CD4-positive, alpha-beta T cell treated with Interleukin-15 for 4 hours (primary cell): ENCODE results near the gene PRL.

Experiments used
- DNase-seq: peaks from one replicate; pipeline ENCODE4 v3.0.0-alpha.2; 2020; ENCODE audit warnings: low spot score

PRL gene

DNA sequence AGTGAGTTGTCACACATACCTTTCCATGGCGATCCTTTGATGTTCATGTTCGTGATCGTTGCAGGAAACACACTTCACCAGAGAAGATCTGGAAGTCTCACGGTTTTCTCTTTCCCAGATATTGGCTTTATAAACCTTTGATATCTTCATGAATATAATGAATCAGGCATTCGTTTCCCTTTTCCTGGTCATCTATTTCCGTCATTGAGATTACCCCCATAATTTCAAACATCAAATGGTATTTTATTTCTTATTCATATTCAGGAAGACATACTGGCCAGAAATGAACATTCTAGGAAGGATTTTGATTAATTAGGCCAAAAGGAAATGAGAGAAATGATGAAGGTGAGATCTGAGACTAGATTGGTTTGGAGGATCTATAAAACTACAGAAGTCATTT lies at the start of gene PRL:
PRL (minus strand) TSS at position 101 of the 400 bp plus-strand sequence; CDS start at position 47, 54 bp downstream.
- DNase-seq = no peak

GRCh38 chr6:22343864-22344263 lies 47.0 kb upstream of the PRL start:
- no peak for DNase-seq

GRCh38 chr6:22334778-22335177 lies 37.9 kb upstream of the PRL start:
- DNase-seq = no peak

DNA sequence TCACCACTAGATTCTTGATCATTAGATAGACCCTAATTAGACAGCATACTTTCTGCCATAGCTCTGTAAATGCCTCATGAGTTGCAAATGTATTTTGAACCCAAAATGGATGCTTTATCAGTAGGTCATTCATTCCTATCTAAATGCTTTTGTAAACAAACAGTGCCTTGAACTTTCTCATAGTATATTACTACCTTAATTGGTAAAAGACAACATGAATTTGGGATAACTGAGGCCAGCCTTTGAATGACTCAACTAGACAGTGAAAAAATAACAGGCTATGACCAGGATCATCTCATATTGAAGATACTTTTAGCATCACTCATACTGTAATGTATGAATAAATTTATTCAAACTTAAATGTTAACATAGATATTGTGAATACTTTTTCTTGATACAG lies 37.0 kb upstream of the PRL start:
- no peak for DNase-seq

- no peak for DNase-seq
These were observed 35.9 kb upstream of the PRL start for GRCh38 chr6:22332711-22333110.

- DNase-seq = no peak
These were observed 35.4 kb upstream of the PRL start for GRCh38 chr6:22332216-22332615.

- no peak for DNase-seq
These were observed 34.1 kb upstream of the PRL start for GRCh38 chr6:22330941-22331340.

DNA sequence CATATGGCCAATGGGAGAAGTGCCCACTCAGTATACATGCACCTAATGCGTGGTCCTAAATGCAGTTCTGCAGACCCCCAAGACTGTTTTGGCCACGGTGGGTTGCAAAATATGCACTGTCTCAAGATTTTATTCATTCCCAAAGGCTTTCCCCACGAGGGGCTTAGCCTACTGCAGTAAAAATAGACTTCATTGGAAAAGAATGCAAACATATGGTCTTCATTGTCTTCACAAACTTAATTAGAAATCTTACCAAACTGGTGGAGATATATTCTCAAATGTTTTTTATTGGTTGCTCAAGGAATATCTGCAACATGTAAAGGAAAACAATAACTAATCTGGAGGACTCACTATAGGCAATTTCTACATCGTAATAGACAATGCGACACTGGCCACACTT lies 31.6 kb upstream of the PRL start:
- no peak for DNase-seq

DNA sequence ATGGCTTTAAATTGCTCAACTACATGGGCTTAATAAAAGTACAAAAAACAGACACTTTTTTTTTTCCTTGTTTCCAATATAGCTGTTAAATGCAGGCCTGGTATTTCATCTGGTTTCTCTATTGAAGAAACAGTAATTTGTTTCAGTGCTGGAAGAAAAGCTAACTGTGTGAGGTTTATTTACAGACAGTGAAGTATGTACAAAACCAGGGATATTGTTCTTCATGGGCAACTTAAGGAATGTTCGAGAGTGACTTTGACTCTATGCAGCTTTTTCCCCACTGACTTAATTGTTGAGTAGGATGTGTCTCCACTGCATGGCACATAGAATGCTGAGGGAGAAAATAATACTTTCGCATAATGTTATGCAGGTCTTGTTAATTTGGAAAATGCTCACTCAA lies 31.0 kb upstream of the PRL start:
- DNase-seq = no peak

DNA sequence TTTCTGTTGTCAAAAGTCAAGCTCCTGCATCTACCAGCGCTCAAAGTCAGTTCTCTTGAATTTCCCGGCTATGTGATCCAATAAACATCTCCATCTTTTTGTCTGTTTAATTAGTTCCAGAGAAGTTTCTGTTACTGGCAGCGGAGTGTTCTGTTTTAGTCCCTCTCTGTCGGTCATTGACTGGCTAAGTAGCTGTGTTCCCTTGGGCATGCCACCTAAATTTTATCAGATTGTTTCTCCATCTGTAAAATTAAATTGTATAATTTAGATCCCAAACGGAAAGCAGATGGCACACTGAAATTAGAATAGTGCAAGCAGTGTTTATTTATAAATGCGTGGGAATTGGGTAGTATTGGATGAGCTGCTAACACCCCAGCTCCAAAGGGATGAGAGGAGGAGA lies 29.7 kb upstream of the PRL start:
- DNase-seq = no peak

DNA sequence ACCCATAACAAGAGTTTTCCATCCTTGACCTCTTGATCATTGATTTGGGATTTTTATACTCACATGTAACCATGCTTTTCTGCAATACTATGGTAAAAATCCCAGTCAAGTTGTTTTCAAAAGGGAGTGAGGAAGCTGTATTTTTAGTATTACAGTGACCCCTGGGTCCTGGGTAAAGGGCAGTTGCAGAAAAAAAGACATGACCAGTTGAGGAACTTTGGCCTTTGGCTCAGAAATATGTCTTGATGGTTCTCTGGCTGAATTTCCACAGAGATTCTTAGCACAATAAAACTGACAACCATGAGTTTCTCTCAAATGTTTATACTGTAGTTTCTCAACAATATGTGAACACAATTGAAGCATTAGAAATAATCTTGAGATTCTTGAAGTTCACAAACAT lies 28.6 kb upstream of the PRL start:
- no peak for DNase-seq

DNA sequence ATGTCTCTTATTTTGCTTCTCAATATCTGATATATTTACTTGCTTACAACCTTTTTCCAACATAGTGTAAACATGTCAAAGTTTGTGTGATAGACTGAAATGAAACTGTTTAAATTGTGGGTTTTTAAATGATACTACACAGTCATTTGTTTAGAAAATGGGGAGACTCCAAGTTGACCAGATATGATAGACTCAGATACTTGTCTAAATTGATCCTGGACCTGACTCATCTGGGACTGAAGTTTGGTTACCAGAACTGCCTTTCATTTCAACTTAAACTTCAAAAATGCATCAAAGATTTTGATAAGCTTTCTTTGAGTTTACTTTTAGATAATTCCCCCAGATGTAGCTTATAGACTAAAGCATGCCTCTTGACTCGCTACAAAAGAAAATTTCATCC lies 27.0 kb upstream of the PRL start:
- no peak for DNase-seq

GRCh38 chr6:22322103-22323030 lies 25.5 kb upstream of the PRL start:
- DNase-seq = no peak

- DNase-seq = no peak
These were observed 23.9 kb upstream of the PRL start for GRCh38 chr6:22320750-22321149.

DNA sequence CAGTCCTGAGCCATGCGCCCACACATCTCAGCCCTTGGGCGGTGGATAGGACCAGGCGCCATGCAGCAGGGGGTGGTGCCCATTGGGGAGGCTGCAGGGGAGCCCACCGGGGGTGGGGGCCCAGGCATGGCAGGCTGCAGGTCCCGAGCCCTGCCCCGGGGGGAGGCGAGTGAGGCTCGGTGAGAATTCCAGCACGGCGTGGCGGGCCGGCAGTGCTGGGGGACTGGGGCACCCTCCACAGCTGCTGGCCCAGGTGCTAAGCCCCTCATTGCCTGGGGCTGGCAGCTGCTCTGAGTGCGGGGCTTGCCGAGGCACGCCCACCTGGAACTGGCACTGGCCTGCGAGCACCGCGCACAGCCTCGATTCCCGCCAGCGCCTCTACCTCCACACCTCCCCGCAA lies 21.6 kb upstream of the PRL start:
- DNase-seq = no peak

GRCh38 chr6:22313796-22314195 lies 17.0 kb upstream of the PRL start:
- no peak for DNase-seq

DNA sequence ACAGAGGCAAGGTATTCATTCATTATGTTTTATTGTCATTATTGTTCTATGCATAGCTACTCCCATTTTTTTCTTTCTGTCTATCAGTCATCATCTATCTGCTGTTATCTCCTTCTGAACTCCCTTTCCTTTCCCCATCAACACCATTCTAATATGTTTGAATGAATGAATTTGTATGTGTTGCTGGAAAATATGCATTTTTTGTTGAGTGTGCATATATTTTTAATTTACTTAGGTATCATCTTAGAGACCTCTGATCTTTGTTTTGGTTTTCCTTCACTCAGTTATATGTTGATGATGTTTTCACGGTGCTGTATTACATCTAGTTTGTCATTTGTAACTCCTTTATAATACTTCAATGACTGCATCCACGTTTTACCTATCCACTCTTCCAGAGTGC lies 12.1 kb upstream of the PRL start:
- no peak for DNase-seq

- no peak for DNase-seq
These were observed 10.1 kb upstream of the PRL start for GRCh38 chr6:22306741-22307466.

DNA sequence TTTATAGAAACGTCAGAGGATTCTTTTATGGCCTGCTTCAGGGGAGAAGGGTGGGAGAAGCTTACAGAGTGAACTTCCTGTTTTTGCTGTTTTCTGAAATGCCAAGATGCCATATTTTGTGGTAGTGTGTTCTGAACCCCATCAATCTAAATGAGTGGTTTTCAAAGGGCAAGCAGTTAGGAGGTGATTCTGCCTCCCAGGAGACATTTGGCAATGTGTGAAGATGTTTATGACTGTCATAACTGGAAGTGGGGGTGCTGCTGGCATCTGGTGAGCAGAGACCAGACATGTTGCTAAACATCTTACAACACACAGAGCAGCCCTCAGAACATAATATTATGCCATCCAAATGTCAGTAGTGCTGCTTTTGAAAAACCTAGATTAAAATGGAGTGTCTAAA lies 6.0 kb upstream of the PRL start:
- DNase-seq = no peak

- no peak for DNase-seq
These were observed 3.6 kb upstream of the PRL start for GRCh38 chr6:22300273-22300998.

GRCh38 chr6:22298475-22298890 lies 1.6 kb upstream of the PRL start:
- DNase-seq = no peak

- DNase-seq = no peak
These were observed 769 bp downstream of the PRL start for GRCh38 chr6:22296067-22296466.

- no peak for DNase-seq
These were observed 1.7 kb downstream of the PRL start for GRCh38 chr6:22295145-22295544.
